NB4 (cell line): ENCODE measurements around the gene DPY19L3.

Source experiments
- CTCF ChIP-seq: IDR thresholded peaks from one replicate; pipeline ENCODE4 v1.5.1; 2012; ENCODE audit warnings: low read depth, low read length
- MAX ChIP-seq: IDR thresholded peaks from 2 replicates; pipeline ENCODE4 v1.6.1; 2011; ENCODE audit warnings: low read depth, low read length
- POLR2A ChIP-seq: IDR thresholded peaks from 2 replicates; pipeline ENCODE4 v1.6.1; 2011; ENCODE audit warnings: mild to moderate bottlenecking; ENCODE audit not compliant: insufficient read length; ENCODE audit errors: extremely low read depth

GRCh38 chr19:32368787-32369186 lies 36.8 kb upstream of the DPY19L3 start:
- TF ChIP-seq POLR2A = no peak
- no peak for TF ChIP-seq CTCF
- no peak for TF ChIP-seq MAX
